Body of pancreas (tissue), 4 donors: ENCODE data around the gene LEMD2.

Experiments used
- CTCF ChIP-seq, 7 experiments: fragments of 450-650 bp in 4 of 7; fragments of 200-600 bp in 3 of 7; sonication (generic) in 3 of 7; IDR thresholded peaks; one replicate each; pipeline ENCODE4 v1.5.1; 2016 to 2019; ENCODE audit warnings: antibody characterized with exemption in 7 of 7
- POLR2A ChIP-seq, 3 donors: fragments of 450-650 bp; IDR thresholded peaks; one replicate each; pipeline ENCODE4 v1.6.1; 2016; ENCODE audit warnings: antibody characterized with exemption in 3 of 3, mild to moderate bottlenecking in 2 of 3

GRCh38 chr6:33738879-33739278, 50.1 kb downstream of the LEMD2 start:
- TF ChIP-seq CTCF (IDR thresholded peaks at IDR 0.05), result no peak
- no peak for TF ChIP-seq POLR2A (IDR thresholded peaks at IDR 0.05)
